ENCODE results near the gene CRYGN.
A peak's percentile ranks its signal among the peaks of the same experiment; 100 is the strongest.

CRYGN gene

DNA sequence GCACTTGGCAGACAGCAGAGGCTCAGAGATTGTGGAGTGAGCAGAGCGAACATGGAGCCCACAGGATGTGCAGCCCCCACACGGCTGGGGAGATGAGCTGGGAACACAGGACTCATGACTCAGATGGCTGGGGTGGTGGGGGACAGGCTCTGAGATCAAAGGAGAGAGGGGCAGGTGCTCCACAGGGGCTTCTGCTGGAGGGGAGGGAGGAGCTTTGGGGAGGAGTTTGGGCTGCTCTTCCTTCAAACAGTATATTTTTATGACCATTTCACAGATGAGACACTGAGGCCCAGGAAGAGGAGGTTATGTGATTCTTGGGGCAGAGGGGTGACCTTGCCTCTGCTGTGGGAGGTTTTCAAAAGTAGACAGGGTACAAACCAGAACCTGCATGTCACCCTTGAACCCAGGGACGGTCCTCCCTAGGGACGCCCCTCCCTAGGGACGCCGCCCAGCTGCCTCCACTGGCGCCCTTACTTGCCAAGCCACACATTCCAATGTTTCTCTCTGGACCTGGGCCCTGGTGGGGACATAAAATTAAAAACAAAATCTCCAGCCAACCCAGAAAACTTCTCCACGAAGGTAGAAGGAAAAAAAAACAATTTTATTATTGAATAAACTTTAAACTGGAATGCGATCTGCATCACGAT, 981 bp upstream of the CRYGN start:
- no peak for DNase-seq (ENCODE audit: low read depth in 1 of 2, low spot score in 1 of 2)

- no peak for DNase-seq (ENCODE audit: low read depth in 1 of 2, low spot score in 1 of 2)
Observed at GRCh38 chr7:151438864-151439601, 908 bp downstream of the CRYGN start.

DNA sequence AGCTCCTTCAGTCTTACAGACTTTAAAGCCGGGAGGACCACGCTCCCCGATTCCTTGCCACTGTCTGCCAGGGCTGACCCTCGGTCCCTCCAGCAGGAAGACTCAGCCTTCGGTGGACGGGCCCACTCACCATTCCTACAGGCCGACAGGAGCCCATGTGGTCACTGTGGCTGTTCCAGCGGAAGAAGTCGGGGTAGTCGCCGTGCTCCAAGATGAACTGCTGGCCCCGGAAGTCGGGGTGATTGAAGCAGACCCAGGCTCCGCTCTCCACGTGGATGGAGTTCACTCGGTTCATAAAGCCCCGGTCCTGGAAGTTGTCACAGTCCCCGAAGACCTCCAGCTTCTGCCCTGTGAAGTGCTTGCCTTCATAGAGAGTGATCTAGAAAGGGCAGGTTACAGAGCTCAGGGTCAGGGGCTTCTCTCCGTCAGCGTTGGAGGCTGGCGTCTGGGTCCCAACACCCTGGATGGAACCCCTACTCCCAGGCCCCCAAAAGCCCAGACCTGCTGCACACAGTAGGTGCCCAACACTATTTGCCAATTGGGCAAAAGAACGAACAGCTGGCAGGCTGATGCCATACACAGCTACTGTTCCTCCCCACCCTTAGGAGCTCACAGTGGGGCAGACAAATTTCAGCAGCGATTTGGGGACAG, 1.9 kb downstream of the CRYGN start:
- no peak for DNase-seq (ENCODE audit: low read depth in 1 of 2, low spot score in 1 of 2)

GRCh38 chr7:151437159-151437553, 2.8 kb downstream of the CRYGN start:
- no peak for DNase-seq (ENCODE audit: low read depth in 1 of 2, low spot score in 1 of 2)

- no peak for DNase-seq (ENCODE audit: low read depth in 1 of 2, low spot score in 1 of 2)
Observed at GRCh38 chr7:151436446-151437158, 3.3 kb downstream of the CRYGN start.

DNA sequence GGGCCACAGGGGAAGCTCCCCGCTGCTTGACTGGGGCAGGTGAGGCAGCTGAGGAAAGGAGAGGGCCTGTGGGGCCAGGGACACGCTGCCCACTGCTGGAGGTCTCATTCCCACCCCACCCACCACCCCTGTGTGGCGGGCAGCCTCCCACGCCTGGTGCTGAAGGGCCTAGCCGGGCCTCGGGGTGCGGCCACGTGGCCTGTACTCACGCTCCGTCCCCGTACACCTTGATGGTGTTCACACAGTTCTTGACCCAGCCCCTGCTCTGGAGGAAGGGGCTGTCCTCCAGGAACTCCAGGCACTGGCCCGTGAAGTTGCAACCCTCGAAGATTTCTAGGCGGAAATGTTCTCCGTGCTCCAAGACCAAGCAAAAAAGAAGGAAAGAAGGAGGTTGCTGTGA, 4.0 kb downstream of the CRYGN start:
- DNase-seq (ENCODE audit: low read depth in 1 of 2, low spot score in 1 of 2), result no peak

DNA sequence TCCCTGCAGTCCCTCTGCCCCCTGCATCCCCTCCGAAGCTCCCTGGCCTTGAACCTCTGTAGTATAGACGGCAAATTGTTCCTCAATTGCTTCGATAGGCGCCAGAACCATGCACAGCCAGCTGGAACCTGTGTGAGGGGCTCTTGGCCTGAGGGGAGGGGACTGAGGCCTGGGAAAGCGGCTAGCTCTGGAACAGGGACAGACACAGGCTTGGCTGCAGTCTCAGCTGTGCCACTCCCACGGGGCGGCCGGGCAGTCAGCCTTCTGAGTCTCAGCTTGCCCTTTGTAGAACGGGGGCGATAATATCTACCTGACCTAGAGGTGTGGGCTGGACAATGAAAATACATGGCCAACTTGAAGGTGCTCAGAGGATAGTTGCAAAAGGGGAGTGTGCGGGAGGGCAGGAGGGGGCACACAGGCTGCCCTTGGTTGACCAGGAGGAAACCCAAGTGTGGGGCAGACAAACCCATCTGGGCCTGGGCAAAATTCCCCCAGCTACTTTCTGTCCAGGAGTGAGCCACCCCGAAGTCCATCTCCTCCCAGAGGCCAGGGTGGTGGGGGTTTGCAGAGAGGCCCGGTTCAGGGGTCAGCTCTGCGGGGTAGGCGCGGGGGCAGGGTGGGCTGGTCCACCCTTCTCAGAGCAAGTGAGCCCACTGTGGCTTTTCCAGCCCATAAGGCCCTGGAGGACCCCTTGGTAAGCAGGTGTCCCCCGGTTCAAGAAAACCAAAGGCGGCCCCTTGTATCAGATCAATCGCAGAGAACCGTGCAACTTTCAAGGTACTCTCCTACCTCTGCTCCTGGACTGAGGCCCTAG, 4.6 kb downstream of the CRYGN start:
- DNase-seq (ENCODE audit: low read depth in 1 of 2, low spot score in 1 of 2), result no peak

- no peak for DNase-seq (ENCODE audit: low read depth in 1 of 2, low spot score in 1 of 2)
Observed at GRCh38 chr7:151434549-151434948, 5.4 kb downstream of the CRYGN start.

DNA sequence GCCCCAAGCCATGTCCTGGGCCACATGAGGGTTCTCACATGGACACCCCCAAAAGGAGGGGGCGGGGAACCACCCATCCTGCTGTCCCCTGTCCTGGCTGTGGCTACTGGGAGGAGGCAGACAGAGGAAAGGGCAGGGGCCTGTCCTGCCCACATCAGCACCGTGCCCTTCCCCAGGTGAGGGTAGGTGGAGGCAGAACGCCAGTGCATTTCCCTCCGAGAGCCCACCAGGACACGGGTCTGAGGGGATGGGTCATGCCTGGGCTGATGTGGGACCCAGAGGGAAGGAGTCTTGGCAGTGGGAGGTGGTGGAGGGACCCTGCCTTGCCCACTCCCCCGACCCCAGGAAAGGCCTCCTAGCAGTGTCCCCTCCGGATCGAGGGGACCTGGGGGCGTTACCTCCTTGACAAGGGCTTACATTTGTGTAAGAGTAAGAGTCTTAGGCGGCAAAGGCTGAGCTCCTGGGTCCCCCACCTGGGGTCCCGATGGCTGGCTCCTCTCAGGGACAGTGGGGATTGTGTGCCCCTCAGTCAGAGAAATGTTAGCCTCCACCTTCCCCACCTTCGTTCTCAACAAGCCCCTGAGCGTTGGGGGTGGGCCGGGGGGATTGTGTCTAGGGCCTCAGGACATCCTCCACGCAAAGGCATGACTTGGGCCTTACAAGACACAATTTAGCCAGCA, 6.1 kb downstream of the CRYGN start:
- no peak for DNase-seq (ENCODE audit: low read depth in 1 of 2, low spot score in 1 of 2)

GRCh38 chr7:151432658-151433521, 7.1 kb downstream of the CRYGN start:
- DNase-seq (ENCODE audit: low read depth in 1 of 2, low spot score in 1 of 2), result peak in 1 of 2 donors; percentile 25

GRCh38 chr7:151431768-151432311, 8.1 kb downstream of the CRYGN start:
- no peak for DNase-seq (ENCODE audit: low read depth in 1 of 2, low spot score in 1 of 2)

DNA sequence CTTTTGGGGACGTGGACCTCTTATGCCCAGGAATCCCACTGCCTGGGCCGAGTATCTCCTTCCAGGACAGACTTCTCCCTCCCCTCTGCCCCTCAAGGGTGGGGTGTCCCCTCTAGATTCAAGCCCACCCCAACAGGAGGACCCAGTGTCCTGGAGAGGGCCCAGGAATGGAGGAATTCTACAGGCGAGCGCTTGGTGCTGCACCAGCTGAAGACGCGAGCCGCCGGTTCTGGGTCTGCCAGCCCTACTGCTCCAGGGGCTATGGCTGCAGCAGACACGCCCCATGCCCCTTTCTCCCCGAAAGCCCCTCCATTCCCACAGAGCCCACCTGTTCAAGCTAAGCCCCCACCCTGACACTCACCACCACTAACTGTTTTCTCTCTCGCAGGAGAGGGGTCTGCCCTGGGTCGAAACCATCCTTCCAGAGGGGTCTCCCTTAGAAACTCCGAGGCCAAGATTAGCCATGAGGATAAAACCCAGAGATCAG, 8.6 kb downstream of the CRYGN start:
- DNase-seq (ENCODE audit: low read depth in 1 of 2, low spot score in 1 of 2), result no peak

DNA sequence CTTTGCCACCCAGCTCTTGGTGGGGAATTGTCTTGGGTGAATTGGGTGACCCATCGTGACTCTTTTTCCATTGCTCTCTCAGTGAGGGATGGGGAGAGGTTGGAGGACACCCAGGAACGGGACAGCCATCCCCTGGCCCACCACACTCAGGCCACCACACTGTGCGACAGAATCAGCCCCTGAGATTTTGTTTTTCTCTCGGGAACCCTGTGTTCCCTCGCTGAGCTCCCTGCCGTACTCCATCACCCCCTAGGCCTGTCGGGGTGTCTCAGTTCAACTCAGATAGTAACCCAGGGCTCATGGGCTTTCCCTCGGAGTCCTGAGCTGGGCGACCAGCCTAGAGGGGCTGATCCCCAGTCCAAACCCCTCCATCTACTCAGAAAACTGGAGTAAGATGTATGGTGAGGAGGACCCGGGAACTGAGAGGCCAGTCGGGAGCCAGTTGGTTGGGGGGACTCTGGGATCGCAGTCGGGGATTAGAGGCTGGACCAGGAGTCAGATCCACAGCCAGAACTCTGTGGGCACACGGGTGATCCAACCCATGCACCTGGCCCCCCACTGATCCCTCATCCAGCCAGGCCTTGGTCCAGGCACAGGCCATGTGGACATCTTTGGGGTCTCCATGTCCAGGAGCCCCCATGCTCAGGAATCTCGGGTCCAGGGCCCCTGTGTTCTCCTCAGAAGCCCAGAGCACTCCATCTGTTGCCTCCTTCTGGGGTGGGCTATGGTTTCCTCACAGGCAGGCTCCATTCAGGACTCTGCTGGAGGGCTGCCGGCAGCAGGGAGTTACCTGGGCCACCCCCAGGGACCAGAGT, 9.3 kb downstream of the CRYGN start:
- no peak for DNase-seq (ENCODE audit: low read depth in 1 of 2, low spot score in 1 of 2)

GRCh38 chr7:151429560-151430331, 10.2 kb downstream of the CRYGN start:
- DNase-seq (ENCODE audit: low read depth in 1 of 2, low spot score in 1 of 2), result peak in 1 of 2 donors; percentile 22

GRCh38 chr7:151429237-151429559, 10.7 kb downstream of the CRYGN start:
- no peak for DNase-seq (ENCODE audit: low read depth in 1 of 2, low spot score in 1 of 2)

- no peak for DNase-seq (ENCODE audit: low read depth in 1 of 2, low spot score in 1 of 2)
Observed at GRCh38 chr7:151428378-151429236, 11.3 kb downstream of the CRYGN start.

Data from activated T-helper 1 cell treated with anti-CD3 and anti-CD28 coated beads, Interleukin-2, amount 50 U/mL, for 16 hours (primary cell).